ENCODE results near the gene MRTFB.

Gene MRTFB

DNA sequence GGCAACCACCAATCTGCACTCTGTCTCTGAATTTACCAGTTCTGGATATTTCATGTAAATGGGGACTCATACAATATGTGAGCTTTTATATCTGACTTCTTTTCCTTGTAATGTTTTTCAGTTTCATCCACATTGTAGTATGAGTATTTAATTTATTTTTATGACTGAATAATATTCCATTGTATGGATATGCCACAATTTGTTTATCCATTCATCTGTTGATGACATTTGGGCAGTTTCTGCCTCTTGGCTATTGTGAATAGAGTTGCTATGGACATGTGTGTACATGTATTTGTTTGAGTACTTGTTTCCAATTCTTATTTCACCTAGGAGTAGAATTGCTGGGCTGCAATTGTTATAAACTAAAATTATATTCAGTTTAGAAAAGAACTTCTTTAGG is 126.9 kb downstream of the MRTFB start:
- Histone ChIP-seq H3K36me3 (ENCODE audit: control insufficient read depth, insufficient read depth, low read length) (no peaks in the 10 kb centered on the region), H3K27me3 (ENCODE audit: control insufficient read depth, insufficient read depth, low read length) (no peaks in the 10 kb centered on the region), H3K27ac (ENCODE audit: low read length) (no peak overlapping the region), H3K9me3 (ENCODE audit: control insufficient read depth, insufficient read depth, low read length) (no peaks in the 10 kb centered on the region), H3K4me3 (ENCODE audit: low read length) (no peak overlapping the region), H3K4me1 (ENCODE audit: control insufficient read depth, insufficient read depth, low read length) (no peaks in the 10 kb centered on the region)
- DNase-seq (ENCODE audit: low read depth, low spot score): no peak

DNA sequence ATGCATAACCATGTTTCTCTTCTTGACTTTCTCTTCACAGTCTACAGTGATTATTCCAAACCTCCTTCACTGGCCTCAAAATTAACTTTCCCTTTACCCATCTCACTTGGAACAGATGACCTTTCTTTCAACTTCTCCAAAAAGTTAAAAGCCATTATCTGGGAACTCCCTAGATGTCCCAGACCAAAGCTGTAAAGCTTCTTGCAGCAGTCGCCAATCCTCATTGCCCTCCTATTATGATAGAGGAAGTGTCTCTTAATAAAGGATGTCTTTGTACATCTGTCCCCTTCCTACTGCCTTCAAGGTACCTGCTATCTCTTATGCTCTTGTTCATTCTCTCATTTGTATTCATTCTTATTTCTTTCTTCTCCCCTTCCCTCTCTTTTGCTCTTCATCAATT is 127.5 kb downstream of the MRTFB start:
- H3K4me3 ChIP-seq (ENCODE audit: low read length): no peak overlapping the region
- H3K27ac ChIP-seq (ENCODE audit: low read length): no peak overlapping the region
- no peaks in the 10 kb centered on the region for H3K36me3 ChIP-seq (ENCODE audit: control insufficient read depth, insufficient read depth, low read length)
- DNase-seq (ENCODE audit: low read depth, low spot score): no peak
- no peaks in the 10 kb centered on the region for H3K9me3 ChIP-seq (ENCODE audit: control insufficient read depth, insufficient read depth, low read length)
- no peaks in the 10 kb centered on the region for H3K4me1 ChIP-seq (ENCODE audit: control insufficient read depth, insufficient read depth, low read length)
- H3K27me3 ChIP-seq (ENCODE audit: control insufficient read depth, insufficient read depth, low read length): no peaks in the 10 kb centered on the region
- whole genome bisulfite sequencing (ENCODE audit: insufficient coverage, insufficient read length): no CpG with 5 or more reads among the region's 1 CpG

DNA sequence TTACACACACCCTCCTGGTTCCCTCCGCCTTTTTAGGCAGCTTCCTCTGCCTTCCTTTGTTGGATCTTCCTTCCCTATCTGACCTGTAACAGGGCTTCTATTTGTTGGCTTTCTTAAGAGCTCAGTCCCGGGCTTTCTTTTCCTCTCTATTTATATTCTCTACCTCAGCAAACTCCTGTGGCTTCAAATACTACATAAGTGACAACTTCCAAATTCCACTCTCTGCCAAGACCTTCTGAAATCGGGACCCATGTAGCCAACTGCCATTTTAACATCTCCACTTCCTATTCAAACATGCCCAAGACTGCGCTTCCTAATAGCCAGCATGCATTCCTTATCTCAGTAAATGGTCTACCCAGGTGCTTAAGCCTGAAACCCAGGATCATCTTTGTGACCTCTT is 128.1 kb downstream of the MRTFB start:
- Histone ChIP-seq H3K4me3 (ENCODE audit: low read length) (no peak overlapping the region), H3K4me1 (ENCODE audit: control insufficient read depth, insufficient read depth, low read length) (no peaks in the 10 kb centered on the region), H3K36me3 (ENCODE audit: control insufficient read depth, insufficient read depth, low read length) (no peaks in the 10 kb centered on the region), H3K9me3 (ENCODE audit: control insufficient read depth, insufficient read depth, low read length) (no peaks in the 10 kb centered on the region), H3K27me3 (ENCODE audit: control insufficient read depth, insufficient read depth, low read length) (no peaks in the 10 kb centered on the region), H3K27ac (ENCODE audit: low read length) (no peak overlapping the region)
- no peak for DNase-seq (ENCODE audit: low read depth, low spot score)
- no CpG with 5 or more reads among the region's 4 CpGs for WGBS (ENCODE audit: insufficient coverage, insufficient read length)

DNA sequence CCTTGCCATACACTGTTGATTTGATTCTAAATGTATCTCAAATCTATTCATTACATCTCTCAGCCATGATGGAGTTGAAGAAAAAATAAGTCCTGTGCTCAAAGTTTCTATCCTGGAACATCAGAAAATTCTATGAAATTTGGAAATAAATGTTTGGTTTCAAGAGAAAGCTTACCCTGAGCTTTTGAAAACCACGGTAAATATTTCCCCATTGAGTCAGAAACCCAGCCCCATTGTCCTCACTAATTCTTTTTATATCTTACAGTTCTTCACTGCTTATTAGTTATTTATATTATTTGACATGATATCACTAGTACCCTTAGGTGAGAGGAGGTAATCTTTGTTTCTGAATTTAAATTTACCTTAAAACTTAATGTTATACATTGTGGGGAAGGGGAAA is 128.5 kb downstream of the MRTFB start:
- H3K36me3 ChIP-seq (ENCODE audit: control insufficient read depth, insufficient read depth, low read length): no peaks in the 10 kb centered on the region
- H3K4me1 ChIP-seq (ENCODE audit: control insufficient read depth, insufficient read depth, low read length): no peaks in the 10 kb centered on the region
- DNase-seq (ENCODE audit: low read depth, low spot score): no peak
- WGBS (ENCODE audit: insufficient coverage, insufficient read length): no CpG with 5 or more reads among the region's 1 CpG
- no peaks in the 10 kb centered on the region for H3K9me3 ChIP-seq (ENCODE audit: control insufficient read depth, insufficient read depth, low read length)
- H3K27ac ChIP-seq (ENCODE audit: low read length): no peak overlapping the region
- H3K27me3 ChIP-seq (ENCODE audit: control insufficient read depth, insufficient read depth, low read length): no peaks in the 10 kb centered on the region
- H3K4me3 ChIP-seq (ENCODE audit: low read length): no peak overlapping the region

DNA sequence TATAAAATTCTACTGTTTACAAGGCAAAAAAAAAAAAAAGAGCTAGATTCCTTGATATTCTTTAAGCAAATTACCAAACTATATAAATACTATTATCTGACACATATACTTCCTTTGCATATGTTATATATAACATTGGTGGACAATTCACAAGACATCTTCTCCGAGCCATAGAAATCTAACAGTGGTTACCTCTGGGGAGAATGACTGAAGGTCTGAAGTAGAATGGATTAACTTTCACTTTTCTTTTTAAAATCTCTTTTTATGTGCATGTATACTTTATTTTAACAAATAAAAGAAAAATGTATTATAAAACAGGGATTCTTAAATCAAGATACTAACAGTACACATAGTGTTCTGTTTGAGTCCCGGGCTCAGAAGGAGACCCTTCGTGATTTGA is 131.0 kb downstream of the MRTFB start:
- no peak overlapping the region for H3K27ac ChIP-seq (ENCODE audit: low read length)
- no peaks in the 10 kb centered on the region for H3K4me1 ChIP-seq (ENCODE audit: control insufficient read depth, insufficient read depth, low read length)
- no peaks in the 10 kb centered on the region for H3K9me3 ChIP-seq (ENCODE audit: control insufficient read depth, insufficient read depth, low read length)
- H3K4me3 ChIP-seq (ENCODE audit: low read length): no peak overlapping the region
- no peak for DNase-seq (ENCODE audit: low read depth, low spot score)
- WGBS (ENCODE audit: insufficient coverage, insufficient read length): no CpG with 5 or more reads among the region's 3 CpGs
- H3K27me3 ChIP-seq (ENCODE audit: control insufficient read depth, insufficient read depth, low read length): no peaks in the 10 kb centered on the region
- no peaks in the 10 kb centered on the region for H3K36me3 ChIP-seq (ENCODE audit: control insufficient read depth, insufficient read depth, low read length)

DNA sequence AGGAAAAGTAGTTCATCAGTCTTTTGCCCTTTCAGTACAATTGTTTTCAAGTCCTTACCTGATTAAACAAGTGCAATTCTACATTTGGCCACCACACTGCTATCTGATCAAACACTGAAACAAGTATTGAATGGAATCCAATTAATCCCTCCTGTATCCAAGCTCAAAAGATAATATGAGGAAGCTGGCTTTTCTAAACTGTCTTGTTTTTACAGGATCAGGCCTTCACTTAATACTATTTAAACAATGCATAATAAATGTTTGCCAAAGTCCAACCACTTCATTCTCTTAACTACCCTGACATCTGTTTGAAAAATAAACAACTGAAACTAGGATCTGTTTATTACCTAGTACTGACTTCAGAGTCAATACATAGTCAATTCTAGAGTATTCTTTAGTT is 131.6 kb downstream of the MRTFB start:
- Histone ChIP-seq H3K4me1 (ENCODE audit: control insufficient read depth, insufficient read depth, low read length) (no peaks in the 10 kb centered on the region), H3K27me3 (ENCODE audit: control insufficient read depth, insufficient read depth, low read length) (no peaks in the 10 kb centered on the region), H3K9me3 (ENCODE audit: control insufficient read depth, insufficient read depth, low read length) (no peaks in the 10 kb centered on the region), H3K27ac (ENCODE audit: low read length) (no peak overlapping the region), H3K36me3 (ENCODE audit: control insufficient read depth, insufficient read depth, low read length) (no peaks in the 10 kb centered on the region), H3K4me3 (ENCODE audit: low read length) (no peak overlapping the region)
- no peak for DNase-seq (ENCODE audit: low read depth, low spot score)

DNA sequence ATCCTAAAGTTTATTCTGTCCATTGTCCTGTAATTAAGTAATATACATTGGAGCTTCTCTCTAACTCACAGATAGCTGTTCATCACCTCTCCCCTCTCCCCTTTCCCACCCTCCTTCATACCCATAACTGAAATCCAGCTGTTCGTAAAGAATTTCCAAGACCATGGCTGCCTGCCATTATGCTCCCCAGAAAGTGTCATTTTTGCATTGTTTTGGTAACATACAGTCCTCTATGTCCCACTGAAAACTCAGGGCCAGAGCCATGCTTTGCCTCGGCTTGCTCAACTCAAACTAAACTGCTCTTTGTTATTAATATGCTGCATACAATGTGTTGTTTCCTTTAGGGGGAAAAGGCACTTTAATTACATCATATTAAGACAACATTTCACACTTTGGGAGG is 132.0 kb downstream of the MRTFB start:
- Histone ChIP-seq H3K27ac (ENCODE audit: low read length) (no peak overlapping the region), H3K4me1 (ENCODE audit: control insufficient read depth, insufficient read depth, low read length) (no peaks in the 10 kb centered on the region), H3K36me3 (ENCODE audit: control insufficient read depth, insufficient read depth, low read length) (no peaks in the 10 kb centered on the region), H3K9me3 (ENCODE audit: control insufficient read depth, insufficient read depth, low read length) (no peaks in the 10 kb centered on the region), H3K4me3 (ENCODE audit: low read length) (no peak overlapping the region), H3K27me3 (ENCODE audit: control insufficient read depth, insufficient read depth, low read length) (no peaks in the 10 kb centered on the region)
- WGBS (ENCODE audit: insufficient coverage, insufficient read length): no CpG with 5 or more reads among the region's 2 CpGs
- DNase-seq (ENCODE audit: low read depth, low spot score): no peak

DNA sequence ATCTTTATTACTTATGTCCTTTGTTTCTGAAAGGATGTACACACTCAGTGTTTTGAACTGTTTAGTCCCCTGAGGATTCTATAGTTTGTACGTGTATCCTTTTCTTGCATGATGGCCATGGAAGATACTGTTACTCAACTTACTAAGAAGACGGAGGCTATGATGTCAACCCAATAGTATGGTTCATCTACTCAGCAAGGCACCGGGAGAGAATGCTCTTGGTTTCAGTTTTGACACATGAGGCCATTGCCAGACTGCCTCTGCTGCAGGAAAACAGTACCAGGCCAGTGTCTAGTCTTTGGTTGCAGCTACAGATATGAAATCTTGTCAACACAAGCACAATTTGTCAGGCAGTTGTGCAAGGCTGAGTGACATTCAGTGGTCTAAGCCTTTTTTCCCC is 134.5 kb downstream of the MRTFB start:
- Histone ChIP-seq H3K36me3 (ENCODE audit: control insufficient read depth, insufficient read depth, low read length) (no peaks in the 10 kb centered on the region), H3K4me1 (ENCODE audit: control insufficient read depth, insufficient read depth, low read length) (no peaks in the 10 kb centered on the region), H3K27me3 (ENCODE audit: control insufficient read depth, insufficient read depth, low read length) (no peaks in the 10 kb centered on the region), H3K4me3 (ENCODE audit: low read length) (no peak overlapping the region), H3K27ac (ENCODE audit: low read length) (no peak overlapping the region), H3K9me3 (ENCODE audit: control insufficient read depth, insufficient read depth, low read length) (no peaks in the 10 kb centered on the region)
- no CpG with 5 or more reads among the region's 3 CpGs for WGBS (ENCODE audit: insufficient coverage, insufficient read length)
- no peak for DNase-seq (ENCODE audit: low read depth, low spot score)

DNA sequence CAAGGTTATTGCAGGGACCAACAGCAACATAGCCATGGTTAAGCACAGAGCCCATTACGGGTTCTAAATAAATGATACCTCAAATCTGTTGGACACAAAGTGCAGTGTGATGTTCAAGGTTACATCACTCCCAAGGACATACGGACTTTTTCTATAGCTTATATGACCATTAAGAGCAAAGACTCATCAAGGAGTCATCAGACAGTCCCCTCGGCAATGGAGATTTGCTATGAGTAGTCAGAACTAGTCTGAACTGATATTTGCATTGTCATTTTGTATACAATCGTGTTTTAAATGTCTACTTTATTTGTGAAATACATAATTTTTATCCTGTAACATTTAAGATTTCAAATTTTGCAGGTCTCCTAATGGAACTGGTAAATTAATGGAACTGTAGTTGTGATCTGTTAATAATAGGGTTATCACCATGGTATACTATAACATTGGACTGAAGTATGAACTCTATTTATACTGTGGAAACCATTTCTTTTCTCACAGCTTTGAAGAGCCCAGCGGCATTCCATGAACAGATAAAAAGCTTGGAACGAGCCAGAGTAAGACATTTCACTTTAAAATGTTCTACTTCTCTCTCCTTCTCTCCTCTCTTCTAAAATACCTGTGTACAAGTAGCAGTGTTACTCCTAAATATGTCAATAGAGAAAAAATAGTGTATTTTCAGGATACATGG is 140.9 kb downstream of the MRTFB start:
- Histone ChIP-seq H3K27ac (ENCODE audit: low read length) (no peak overlapping the region), H3K4me3 (ENCODE audit: low read length) (no peak overlapping the region), H3K36me3 (ENCODE audit: control insufficient read depth, insufficient read depth, low read length) (no peaks in the 10 kb centered on the region), H3K27me3 (ENCODE audit: control insufficient read depth, insufficient read depth, low read length) (no peaks in the 10 kb centered on the region), H3K9me3 (ENCODE audit: control insufficient read depth, insufficient read depth, low read length) (no peaks in the 10 kb centered on the region), H3K4me1 (ENCODE audit: control insufficient read depth, insufficient read depth, low read length) (no peaks in the 10 kb centered on the region)
- no peak for DNase-seq (ENCODE audit: low read depth, low spot score)
- no CpG with 5 or more reads among the region's 6 CpGs for WGBS (ENCODE audit: insufficient coverage, insufficient read length)

DNA sequence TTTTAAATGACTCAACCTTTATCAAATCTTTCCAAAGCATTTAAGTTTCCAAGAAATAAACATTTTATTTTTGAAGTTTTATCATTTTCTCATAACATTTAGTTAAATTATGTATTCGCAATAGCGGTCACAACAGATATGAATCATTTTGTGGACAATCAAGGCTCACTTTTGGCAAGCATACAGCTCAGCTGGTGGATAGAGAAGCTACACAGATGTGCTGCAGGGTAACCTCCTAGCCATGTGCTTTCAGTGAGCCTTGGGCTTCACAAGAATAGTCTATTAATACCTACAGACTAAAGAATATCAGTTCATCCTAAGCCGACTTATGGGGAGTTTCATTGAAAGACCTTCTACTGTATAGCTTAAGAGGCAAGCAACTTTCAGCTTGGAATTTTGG is 144.8 kb downstream of the MRTFB start:
- WGBS (ENCODE audit: insufficient coverage, insufficient read length): no CpG with 5 or more reads among the region's 3 CpGs
- DNase-seq (ENCODE audit: low read depth, low spot score): no peak
- H3K4me3 ChIP-seq (ENCODE audit: low read length): no peak overlapping the region
- H3K27ac ChIP-seq (ENCODE audit: low read length): no peak overlapping the region
- no peaks in the 10 kb centered on the region for H3K4me1 ChIP-seq (ENCODE audit: control insufficient read depth, insufficient read depth, low read length)
- no peaks in the 10 kb centered on the region for H3K27me3 ChIP-seq (ENCODE audit: control insufficient read depth, insufficient read depth, low read length)
- no peaks in the 10 kb centered on the region for H3K36me3 ChIP-seq (ENCODE audit: control insufficient read depth, insufficient read depth, low read length)
- H3K9me3 ChIP-seq (ENCODE audit: control insufficient read depth, insufficient read depth, low read length): no peaks in the 10 kb centered on the region

DNA sequence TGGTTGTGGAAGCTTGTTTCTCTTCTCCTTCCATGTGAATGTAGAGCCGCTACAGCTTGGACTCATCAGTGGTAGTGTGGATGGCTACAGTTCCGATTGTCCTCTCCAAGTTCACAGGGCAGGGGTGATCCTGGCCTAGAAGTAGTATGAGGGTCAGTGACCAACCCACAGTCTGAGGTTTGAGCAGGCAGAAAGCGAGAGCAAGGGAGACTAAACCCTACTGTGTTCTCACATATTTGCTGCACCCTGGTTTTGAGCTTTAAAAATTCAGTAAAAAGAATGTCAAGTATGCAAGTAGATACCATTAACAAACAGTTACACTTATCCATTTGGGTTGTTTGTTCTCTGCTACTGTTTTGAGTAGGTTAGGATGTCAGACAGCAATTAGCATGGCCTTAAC is 148.9 kb downstream of the MRTFB start:
- Histone ChIP-seq H3K27me3 (ENCODE audit: control insufficient read depth, insufficient read depth, low read length) (no peaks in the 10 kb centered on the region), H3K36me3 (ENCODE audit: control insufficient read depth, insufficient read depth, low read length) (no peaks in the 10 kb centered on the region), H3K27ac (ENCODE audit: low read length) (no peak overlapping the region), H3K4me1 (ENCODE audit: control insufficient read depth, insufficient read depth, low read length) (no peaks in the 10 kb centered on the region), H3K4me3 (ENCODE audit: low read length) (no peak overlapping the region), H3K9me3 (ENCODE audit: control insufficient read depth, insufficient read depth, low read length) (no peaks in the 10 kb centered on the region)
- no peak for DNase-seq (ENCODE audit: low read depth, low spot score)
- no CpG with 5 or more reads among the region's 3 CpGs for WGBS (ENCODE audit: insufficient coverage, insufficient read length)
